ENCODE measurements around the gene EEIG2. TPM values are rescaled to one million over a fixed set of nuclear protein-coding genes. Genes with fewer than 3 reads are reported as not detected.

The EEIG2 gene
- total and polyA plus RNA-seq, 7 donors = 0.51 to 2.1 (median 1.0) TPM

- intact Hi-C loops (cut with DNase I) = no loop called here
- WGBS, 3 donors = 94 to 100% (median 100%) methylated on average over 1 of the region's 1 CpG
Observed at GRCh38 chr1:108601708-108602410, 42.0 kb downstream of the EEIG2 start.

GRCh38 chr1:108605633-108606032 is 45.7 kb downstream of the EEIG2 start:
- Histone ChIP-seq H3K4me1 (peaks cover 7% of the 10 kb centered on the region), H3K27me3 (ENCODE audit: insufficient read depth in 3 of 3, low read length in 2 of 3) (no peaks in the 10 kb centered on the region), H3K36me3 (ENCODE audit: insufficient read depth in 1 of 2, low read depth in 1 of 2) (no peaks in the 10 kb centered on the region), H3K4me3 (no peak overlapping the region), H3K9me3 (no peaks in the 10 kb centered on the region), H3K27ac (no peak overlapping the region)
- TF ChIP-seq CTCF (IDR thresholded peaks at IDR 0.05) = no peak
- no peak for DNase-seq
- intact Hi-C loops (cut with DNase I) = no loop called here
- ATAC-seq = no peak

More at GRCh38 chr1:108601708-108602410, 42.0 kb downstream of the EEIG2 start:
- H3K4me1 ChIP-seq = peaks cover 11% of the 10 kb centered on the region
- H3K27me3 ChIP-seq (ENCODE audit: insufficient read depth in 3 of 3, low read length in 2 of 3) = no peaks in the 10 kb centered on the region
- H3K9me3 ChIP-seq = no peaks in the 10 kb centered on the region
- H3K36me3 ChIP-seq (ENCODE audit: insufficient read depth in 1 of 2, low read depth in 1 of 2) = no peaks in the 10 kb centered on the region
- DNase-seq (no peak), ATAC-seq (no peak)
- no peak for TF ChIP-seq CTCF (IDR thresholded peaks at IDR 0.05)
- no peak overlapping the region for H3K4me3 ChIP-seq
- no peak overlapping the region for H3K27ac ChIP-seq

GRCh38 chr1:108606478-108606877 is 46.6 kb downstream of the EEIG2 start:
- Histone ChIP-seq H3K4me3 (no peak overlapping the region), H3K9me3 (no peaks in the 10 kb centered on the region), H3K27ac (no peak overlapping the region), H3K27me3 (ENCODE audit: insufficient read depth in 3 of 3, low read length in 2 of 3) (no peaks in the 10 kb centered on the region), H3K36me3 (ENCODE audit: insufficient read depth in 1 of 2, low read depth in 1 of 2) (no peaks in the 10 kb centered on the region), H3K4me1 (no peaks in the 10 kb centered on the region)
- no peak for TF ChIP-seq CTCF (IDR thresholded peaks at IDR 0.05)
- intact Hi-C loops (cut with DNase I) = no loop called here
- DNase-seq = no peak
- ATAC-seq = no peak

- H3K36me3 ChIP-seq (ENCODE audit: insufficient read depth in 1 of 2, low read depth in 1 of 2) = peaks cover 0 to 5% of the 10 kb centered on the region in 2 donors
- H3K27me3 ChIP-seq (ENCODE audit: insufficient read depth in 3 of 3, low read length in 2 of 3) = no peaks in the 10 kb centered on the region
- 47 to 49% (median 48%) methylated on average over 11 of the region's 11 CpGs for WGBS, 3 donors
- no peaks in the 10 kb centered on the region for H3K4me1 ChIP-seq
- H3K4me3 ChIP-seq = no peak overlapping the region
- no peak for ATAC-seq
- intact Hi-C loops (cut with DNase I) = no loop called here
- H3K9me3 ChIP-seq = no peaks in the 10 kb centered on the region
- no peak for DNase-seq
- no peak for TF ChIP-seq CTCF (IDR thresholded peaks at IDR 0.05)
- no peak overlapping the region for H3K27ac ChIP-seq
Observed at GRCh38 chr1:108609483-108610049, 49.7 kb downstream of the EEIG2 start.

Other genes with a start within 250 kb of the EEIG2 start
- not detected for gene NBPF6, start 109.8 kb upstream of the EEIG2 start, total RNA-seq
- gene NBPF6, start 109.8 kb upstream of the EEIG2 start, polyA plus RNA-seq = not detected
- 1 to 10 TPM; 1.4 to 1.8 (median 1.6) TPM for gene HENMT1, start 101.0 kb downstream of the EEIG2 start, total RNA-seq
- 1 to 10 TPM; 1.2 to 4.1 (median 3.6) TPM for gene HENMT1, start 101.0 kb downstream of the EEIG2 start, polyA plus RNA-seq
- 10 to 100 TPM; 13.3 to 19.6 (median 16.5) TPM for gene PRPF38B, start 132.2 kb downstream of the EEIG2 start, total RNA-seq
- 10 to 100 TPM; 14.2 to 28.9 (median 19.2) TPM for gene PRPF38B, start 132.2 kb downstream of the EEIG2 start, polyA plus RNA-seq
- under 1 TPM in 1 of 4 donors, not detected in 3; 0.32 TPM for gene FNDC7, start 152.8 kb downstream of the EEIG2 start, total RNA-seq
- gene FNDC7, start 152.8 kb downstream of the EEIG2 start, polyA plus RNA-seq = under 1 TPM in 1 of 3 donors, not detected in 2; 0.09 TPM
- gene STXBP3, start 186.6 kb downstream of the EEIG2 start, total RNA-seq = 10 to 100 TPM; 13.6 to 22.3 (median 17.7) TPM
- gene STXBP3, start 186.6 kb downstream of the EEIG2 start, polyA plus RNA-seq = 10 to 100 TPM; 12.7 to 21.1 (median 16.5) TPM

Measured in psoas muscle (tissue), 8 donors.